CD14-positive monocyte (primary cell): ENCODE results near the gene FAM53B. TPM values are rescaled to one million over a fixed set of nuclear protein-coding genes. Genes with fewer than 3 reads are reported as not detected.
A peak's percentile ranks its signal among the peaks of the same experiment; 100 is the strongest.

Experiments used
- DNase-seq, 3 donors: peaks; one replicate each; pipeline ENCODE4 v3.0.0-alpha.2; 2011 to 2022
- H2AFZ ChIP-seq: 2 replicates; pipeline ENCODE4 v1.6.0; 2012; ENCODE audit warnings: mild to moderate bottlenecking, low read depth, low read length, inconsistent platforms; ENCODE audit not compliant: insufficient read depth, poor library complexity, severe bottlenecking
- H3K27ac ChIP-seq, 2 donors: 1 replicate in 1 of 2; 2 replicates in 1 of 2; pipeline ENCODE4 v1.5.1; 2012 to 2013; ENCODE audit warnings: low read length in 2 of 2, control low read depth in 1 of 2, inconsistent platforms in 1 of 2, low read depth in 1 of 2, mild to moderate bottlenecking in 1 of 2
- H3K27me3 ChIP-seq, 2 donors: one replicate each; pipeline versions ENCODE4 v1.6.0 to v1.6.1; 2011 to 2013; ENCODE audit warnings: low read length in 2 of 2; ENCODE audit not compliant: control insufficient read depth in 2 of 2, insufficient read depth in 2 of 2
- H3K36me3 ChIP-seq, 2 donors: replicated peaks in 1 of 2; 1 replicate in 1 of 2; 2 replicates in 1 of 2; pipeline versions ENCODE4 v1.5.1 to v1.6.1; 2012 to 2013; ENCODE audit warnings: low read length in 2 of 2, control low read depth in 1 of 2, inconsistent platforms in 1 of 2, mild to moderate bottlenecking in 1 of 2; ENCODE audit not compliant: insufficient read depth in 2 of 2, control insufficient read depth in 1 of 2
- H3K4me1 ChIP-seq, 2 donors: 1 replicate in 1 of 2; 2 replicates in 1 of 2; pipeline versions ENCODE4 v1.5.1 to v1.6.1; 2012 to 2013; ENCODE audit warnings: low read length in 2 of 2, control low read depth in 1 of 2, inconsistent platforms in 1 of 2, mild to moderate bottlenecking in 1 of 2, moderate library complexity in 1 of 2; ENCODE audit not compliant: insufficient read depth in 2 of 2, control insufficient read depth in 1 of 2
- H3K4me2 ChIP-seq: replicated peaks from 2 replicates; pipeline ENCODE3; 2012; ENCODE audit warnings: low read length, moderate library complexity, mild to moderate bottlenecking; ENCODE audit not compliant: poor library complexity, severe bottlenecking; ENCODE audit errors: extremely low read depth
- H3K4me3 ChIP-seq, 3 experiments: fragments of 200-600 bp in 1 of 3; sonication (generic) in 1 of 3; replicated peaks in 1 of 3; 1 replicate in 2 of 3; 2 replicates in 1 of 3; pipeline ENCODE4 v1.5.1; 2011 to 2013; ENCODE audit warnings: low read length in 3 of 3, mild to moderate bottlenecking in 3 of 3, control low read depth in 2 of 3, low read depth in 2 of 3, inconsistent platforms in 1 of 3, moderate library complexity in 1 of 3
- H3K79me2 ChIP-seq: 2 replicates; pipeline ENCODE4 v1.6.0; 2012; ENCODE audit warnings: mild to moderate bottlenecking, control low read depth, inconsistent platforms, low read length, moderate library complexity; ENCODE audit not compliant: insufficient read depth
- H3K9ac ChIP-seq: 2 replicates; pipeline ENCODE4 v1.6.0; 2017; ENCODE audit warnings: low read length, mild to moderate bottlenecking; ENCODE audit not compliant: insufficient read depth, poor library complexity, severe bottlenecking
- H3K9me3 ChIP-seq, 2 donors: replicated peaks in 1 of 2; 1 replicate in 1 of 2; 2 replicates in 1 of 2; pipeline versions ENCODE4 v1.5.1 to v1.6.1; 2012 to 2013; ENCODE audit warnings: low read length in 2 of 2, control low read depth in 1 of 2; ENCODE audit not compliant: control insufficient read depth in 1 of 2, insufficient read depth in 1 of 2
- H4K20me1 ChIP-seq: 2 replicates; pipeline ENCODE4 v1.6.0; 2012; ENCODE audit warnings: mild to moderate bottlenecking, low read length, control low read depth, moderate library complexity; ENCODE audit not compliant: insufficient read depth
- H3K27ac Mint-ChIP-seq, 7 donors: one replicate each; pipeline ENCODE4 v1.8.0; 2020; ENCODE audit warnings: mild to moderate bottlenecking in 7 of 7, mixed read lengths in 7 of 7, moderate library complexity in 6 of 7, inconsistent platforms in 2 of 7
- H3K27me3 Mint-ChIP-seq, 3 donors: one replicate each; pipeline ENCODE4 v1.8.0; 2021 to 2022; ENCODE audit warnings: low read depth in 3 of 3, mild to moderate bottlenecking in 3 of 3, mixed read lengths in 3 of 3, moderate library complexity in 3 of 3, inconsistent platforms in 1 of 3
- H3K36me3 Mint-ChIP-seq, 2 donors: one replicate each; pipeline ENCODE4 v1.8.0; 2020; ENCODE audit warnings: mixed read lengths in 2 of 2, inconsistent platforms in 1 of 2, mild to moderate bottlenecking in 1 of 2
- H3K4me1 Mint-ChIP-seq: one replicate; pipeline ENCODE4 v1.8.0; 2020; ENCODE audit warnings: mild to moderate bottlenecking, mixed read lengths
- H3K4me3 Mint-ChIP-seq, 2 donors: one replicate each; pipeline ENCODE4 v1.8.0; 2020; ENCODE audit warnings: mild to moderate bottlenecking in 2 of 2, mixed read lengths in 2 of 2, moderate library complexity in 1 of 2
- H3K9me3 Mint-ChIP-seq, 7 donors: one replicate each; pipeline ENCODE4 v1.8.0; 2020 to 2022; ENCODE audit warnings: mixed read lengths in 7 of 7, mild to moderate bottlenecking in 6 of 7, moderate library complexity in 6 of 7, inconsistent platforms in 2 of 7
- WGBS: methylation state at CpG from one replicate; pipeline ENCODE4 v1.1.5; 2013; ENCODE audit warnings: missing lambda C conversion rate; ENCODE audit not compliant: insufficient coverage; 5-methylcytosine and 5-hydroxymethylcytosine counted together
- intact Hi-C, 2 donors: fragments of 100-400 bp; cut with micrococcal nuclease; formaldehyde crosslinking; loops; one replicate each; pipeline versions ENCODE4 v1.15.0 to v1.15.1; 2023
- polyA plus RNA-seq, 3 donors: library from polyadenylated mRNA; depleted of rRNA in 1 of 3; unstranded in 2 of 3; stranded (reverse) in 1 of 3; fragments of 300-500 nt in 2 of 3; fragments of >200 nt in 1 of 3; fragmentation: Illumina TruSeq in 2 of 3; gene quantifications; 1 replicate in 2 of 3; 2 replicates in 1 of 3; pipeline ENCODE4 v1.2.3, GENCODE V29; 2012 to 2021
- TF ChIP-seq, protein P1 (sequence below): fragments of 200-600 bp; IDR thresholded peaks from one replicate; pipeline ENCODE4 v1.8.0; 2022; ENCODE audit warnings: antibody characterized with exemption, mild to moderate bottlenecking

The FAM53B gene
- polyA plus RNA-seq, 3 donors = 5.8 to 23.3 (median 12.6) TPM

DNA sequence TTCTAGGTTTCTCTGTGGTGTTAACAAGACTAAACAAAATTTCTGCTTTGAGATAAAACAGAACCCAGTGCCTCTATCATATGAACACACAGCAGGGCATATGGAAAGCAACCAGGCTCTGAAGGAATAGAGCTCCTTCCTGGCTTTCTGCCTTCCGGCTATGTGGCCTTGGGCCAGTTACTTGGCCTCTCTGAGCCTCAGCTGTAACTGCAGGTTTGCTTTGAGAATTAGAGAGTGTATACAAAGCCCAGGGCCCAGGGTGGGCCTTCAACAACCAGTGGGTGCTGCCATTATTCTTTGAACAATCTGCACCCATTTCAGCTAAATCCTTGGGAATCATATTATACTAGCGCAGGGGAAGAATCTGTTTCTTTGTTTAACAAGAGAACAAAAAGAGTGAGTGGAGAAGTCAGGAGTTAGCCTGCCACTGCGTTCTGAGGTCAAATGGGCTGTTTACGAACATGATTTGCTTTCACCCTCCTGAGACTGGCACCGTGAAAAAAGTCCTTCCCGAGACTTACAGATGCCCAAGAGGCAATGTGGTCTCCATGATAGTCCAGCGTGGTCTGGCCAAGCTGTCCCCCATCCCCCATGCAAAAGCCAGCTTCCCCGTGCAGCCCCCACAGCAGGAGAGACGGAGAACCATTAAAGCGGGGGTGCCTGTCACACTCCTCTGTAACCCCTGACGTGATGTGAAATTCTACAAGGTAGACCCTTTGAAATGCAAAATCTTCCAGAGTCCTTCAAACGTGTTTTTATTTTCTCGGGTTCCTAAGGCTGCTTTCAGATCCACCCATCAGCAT lies 4.9 kb downstream of the FAM53B start:
- peaks cover 40 to 46% of the 10 kb centered on the region in 2 donors for H3K36me3 Mint-ChIP-seq
- no peak overlapping the region for H3K4me2 ChIP-seq
- H3K9me3 Mint-ChIP-seq = no peaks in the 10 kb centered on the region
- peaks cover 2% of the 10 kb centered on the region in 3 donors for H3K27me3 Mint-ChIP-seq
- DNase-seq = no peak
- H3K27ac Mint-ChIP-seq = peak overlapping the region in 5 of 7 donors; percentile 2 to 96 (median 72)
- peaks cover 89% of the 10 kb centered on the region for H3K79me2 ChIP-seq
- no peaks in the 10 kb centered on the region for H3K27me3 ChIP-seq
- H3K27ac ChIP-seq = no peak overlapping the region
- peaks cover 86% of the 10 kb centered on the region for H4K20me1 ChIP-seq
- H2AFZ ChIP-seq = no peak overlapping the region
- peak overlapping the region; percentile 99 to 100 for H3K4me3 Mint-ChIP-seq
- no peak overlapping the region for H3K4me3 ChIP-seq
- no peak overlapping the region for H3K9ac ChIP-seq
- intact Hi-C loops = no loop called here
- WGBS = 94% methylated on average over 8 of the region's 13 CpGs
- H3K4me1 Mint-ChIP-seq = peaks cover 72% of the 10 kb centered on the region
- H3K4me1 ChIP-seq = peaks cover 33 to 34% of the 10 kb centered on the region in 2 donors
- no peaks in the 10 kb centered on the region for H3K9me3 ChIP-seq
- H3K36me3 ChIP-seq = peaks cover 0 to 31% of the 10 kb centered on the region in 2 donors
- TF ChIP-seq, protein P1, sequence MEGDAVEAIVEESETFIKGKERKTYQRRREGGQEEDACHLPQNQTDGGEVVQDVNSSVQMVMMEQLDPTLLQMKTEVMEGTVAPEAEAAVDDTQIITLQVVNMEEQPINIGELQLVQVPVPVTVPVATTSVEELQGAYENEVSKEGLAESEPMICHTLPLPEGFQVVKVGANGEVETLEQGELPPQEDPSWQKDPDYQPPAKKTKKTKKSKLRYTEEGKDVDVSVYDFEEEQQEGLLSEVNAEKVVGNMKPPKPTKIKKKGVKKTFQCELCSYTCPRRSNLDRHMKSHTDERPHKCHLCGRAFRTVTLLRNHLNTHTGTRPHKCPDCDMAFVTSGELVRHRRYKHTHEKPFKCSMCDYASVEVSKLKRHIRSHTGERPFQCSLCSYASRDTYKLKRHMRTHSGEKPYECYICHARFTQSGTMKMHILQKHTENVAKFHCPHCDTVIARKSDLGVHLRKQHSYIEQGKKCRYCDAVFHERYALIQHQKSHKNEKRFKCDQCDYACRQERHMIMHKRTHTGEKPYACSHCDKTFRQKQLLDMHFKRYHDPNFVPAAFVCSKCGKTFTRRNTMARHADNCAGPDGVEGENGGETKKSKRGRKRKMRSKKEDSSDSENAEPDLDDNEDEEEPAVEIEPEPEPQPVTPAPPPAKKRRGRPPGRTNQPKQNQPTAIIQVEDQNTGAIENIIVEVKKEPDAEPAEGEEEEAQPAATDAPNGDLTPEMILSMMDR = no peak

DNA sequence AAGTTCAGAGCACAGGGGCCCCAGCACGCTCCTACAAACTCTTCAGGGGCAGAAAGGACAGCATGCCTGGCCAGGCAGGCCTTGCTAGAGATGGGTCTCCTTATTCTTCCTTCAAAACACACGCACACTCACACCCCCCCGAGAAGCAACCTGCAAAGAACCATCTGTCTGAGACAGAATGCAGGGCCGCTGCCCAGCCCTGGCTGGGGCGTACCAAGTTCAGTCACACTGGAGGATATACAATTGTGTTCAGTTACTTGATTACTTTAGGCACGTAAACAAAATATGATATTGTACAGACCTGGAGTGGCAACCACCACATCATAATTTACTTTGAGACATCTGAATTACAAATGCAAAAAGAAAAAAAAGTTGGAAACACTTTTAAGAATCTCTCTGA lies 5.7 kb downstream of the FAM53B start:
- peaks cover 49 to 55% of the 10 kb centered on the region in 2 donors for H3K36me3 Mint-ChIP-seq
- TF ChIP-seq, protein P1 = no peak
- no peak overlapping the region for H3K4me3 Mint-ChIP-seq
- Histone ChIP-seq H3K36me3 (peaks cover 0 to 39% of the 10 kb centered on the region in 2 donors), H3K9me3 (no peaks in the 10 kb centered on the region), H4K20me1 (peaks cover 95% of the 10 kb centered on the region), H3K79me2 (peaks cover 95% of the 10 kb centered on the region), H3K4me1 (peaks cover 33 to 34% of the 10 kb centered on the region in 2 donors), H2AFZ (no peak overlapping the region), H3K4me2 (no peak overlapping the region), H3K4me3 (no peak overlapping the region), H3K27me3 (no peaks in the 10 kb centered on the region), H3K9ac (no peak overlapping the region), H3K27ac (no peak overlapping the region)
- no peak overlapping the region for H3K27ac Mint-ChIP-seq
- H3K27me3 Mint-ChIP-seq = peaks cover 2% of the 10 kb centered on the region in 3 donors
- peaks cover 79% of the 10 kb centered on the region for H3K4me1 Mint-ChIP-seq
- no peak for DNase-seq
- intact Hi-C loops = no loop called here
- H3K9me3 Mint-ChIP-seq = no peaks in the 10 kb centered on the region
- no CpG with 5 or more reads among the region's 6 CpGs for WGBS
